Peyer's patch (tissue), 4 donors: ENCODE data around the gene UBE3A.

ENCODE experiments used
- CTCF ChIP-seq, 6 experiments: fragments of 450-650 bp in 4 of 6; fragments of 200-600 bp in 2 of 6; sonication (generic) in 1 of 6; IDR thresholded peaks; one replicate each; pipeline ENCODE4 v1.5.1; 2017 to 2019; ENCODE audit warnings: antibody characterized with exemption in 6 of 6, mild to moderate bottlenecking in 3 of 6, moderate library complexity in 1 of 6
- POLR2A ChIP-seq, 2 donors: fragments of 450-650 bp; IDR thresholded peaks; one replicate each; pipeline ENCODE4 v1.5.1; 2017; ENCODE audit warnings: antibody characterized with exemption in 2 of 2, mild to moderate bottlenecking in 2 of 2, moderate library complexity in 2 of 2

GRCh38 chr15:25342629-25343028, 96.2 kb downstream of the UBE3A start:
- TF ChIP-seq CTCF (IDR thresholded peaks at IDR 0.05): no peak
- no peak for TF ChIP-seq POLR2A (IDR thresholded peaks at IDR 0.05)
